Measurements from ENCODE around the gene C2orf78.

Gene C2orf78

DNA sequence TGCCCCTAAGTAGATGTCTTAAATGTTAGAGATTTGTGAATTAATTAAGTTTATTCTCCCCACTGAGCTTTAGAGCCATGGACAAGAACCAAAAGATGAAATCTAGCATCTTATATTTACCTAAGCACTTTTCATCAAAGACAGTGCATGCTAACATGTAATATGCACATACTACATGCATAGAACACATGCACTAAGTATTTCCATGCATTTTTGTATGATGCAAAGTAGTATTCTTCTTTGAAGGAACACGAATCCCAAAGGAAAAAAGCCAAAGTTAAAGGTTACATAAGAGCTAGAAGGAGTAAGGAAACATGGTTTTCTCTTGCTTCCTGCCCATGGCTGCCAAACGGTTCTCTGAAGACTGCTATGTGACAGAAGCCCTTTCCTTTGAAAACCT is 60.1 kb downstream of the C2orf78 start:
- no peak for DNase-seq
- Histone ChIP-seq H3K27ac (no peak overlapping the region), H3K36me3 (peaks cover 46% of the 10 kb centered on the region), H3K27me3 (ENCODE audit: insufficient read depth, low read depth, severe bottlenecking) (no peaks in the 10 kb centered on the region), H3K9me3 (ENCODE audit: severe bottlenecking) (no peaks in the 10 kb centered on the region), H3K4me3 (ENCODE audit: low read depth, low read length) (no peak overlapping the region)
- TF ChIP-seq CTCF (IDR thresholded peaks at IDR 0.05; ENCODE audit: low read depth, low read length) = no peak

DNA sequence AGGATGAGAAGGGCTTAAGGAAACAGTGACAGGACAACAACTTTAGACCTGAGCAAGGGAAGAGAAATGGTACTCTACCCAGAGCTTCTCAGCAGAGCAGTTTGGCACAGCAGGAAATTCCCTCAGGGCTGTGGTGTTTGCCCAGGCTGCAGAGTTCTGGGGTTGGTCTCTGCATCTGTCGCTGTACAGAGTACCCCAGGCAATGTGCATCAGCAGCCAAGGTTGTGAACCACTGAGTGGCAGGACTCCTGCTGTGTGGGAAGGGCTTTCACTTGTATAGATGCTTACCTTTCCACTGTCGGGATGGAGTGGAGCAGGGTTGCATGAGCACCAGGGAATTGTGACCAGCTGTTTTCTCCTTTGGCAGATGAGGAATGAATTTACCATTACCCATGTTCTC is 66.0 kb downstream of the C2orf78 start:
- H3K27me3 ChIP-seq (ENCODE audit: insufficient read depth, low read depth, severe bottlenecking) = no peaks in the 10 kb centered on the region
- TF ChIP-seq CTCF (IDR thresholded peaks at IDR 0.05; ENCODE audit: low read depth, low read length) = no peak
- no peaks in the 10 kb centered on the region for H3K9me3 ChIP-seq (ENCODE audit: severe bottlenecking)
- peaks cover 85% of the 10 kb centered on the region for H3K36me3 ChIP-seq
- DNase-seq = no peak
- H3K4me3 ChIP-seq (ENCODE audit: low read depth, low read length) = no peak overlapping the region
- H3K27ac ChIP-seq = no peak overlapping the region

GRCh38 chr2:73851274-73851673 is 67.3 kb downstream of the C2orf78 start:
- TF ChIP-seq CTCF (IDR thresholded peaks at IDR 0.05; ENCODE audit: low read depth, low read length) = peak; percentile 42
- no peaks in the 10 kb centered on the region for H3K9me3 ChIP-seq (ENCODE audit: severe bottlenecking)
- H3K36me3 ChIP-seq = peaks cover 86% of the 10 kb centered on the region
- no peak overlapping the region for H3K27ac ChIP-seq
- peak; percentile 19 for DNase-seq
- no peaks in the 10 kb centered on the region for H3K27me3 ChIP-seq (ENCODE audit: insufficient read depth, low read depth, severe bottlenecking)
- no peak overlapping the region for H3K4me3 ChIP-seq (ENCODE audit: low read depth, low read length)

DNA sequence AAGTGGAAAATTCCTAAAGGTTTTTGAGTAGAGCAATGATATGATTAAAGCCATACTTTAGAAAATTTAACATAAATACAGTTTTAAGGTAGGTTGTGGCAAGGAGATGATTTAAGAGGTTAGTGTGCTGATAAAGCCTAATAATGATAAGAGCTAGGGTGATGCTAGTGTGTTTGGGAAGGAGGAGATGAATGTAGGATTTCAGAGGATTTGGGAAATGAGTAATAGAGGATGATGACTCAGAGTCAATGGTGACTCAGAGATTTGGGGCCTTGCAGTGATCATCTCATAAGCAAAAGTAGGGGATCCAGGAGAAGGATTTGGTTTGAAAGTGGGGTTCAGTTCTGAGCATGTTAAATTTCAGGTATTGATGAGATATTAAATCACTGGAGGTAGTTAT is 68.0 kb downstream of the C2orf78 start:
- no peaks in the 10 kb centered on the region for H3K9me3 ChIP-seq (ENCODE audit: severe bottlenecking)
- DNase-seq = no peak
- no peak overlapping the region for H3K4me3 ChIP-seq (ENCODE audit: low read depth, low read length)
- no peak for TF ChIP-seq CTCF (IDR thresholded peaks at IDR 0.05; ENCODE audit: low read depth, low read length)
- no peak overlapping the region for H3K27ac ChIP-seq
- no peaks in the 10 kb centered on the region for H3K27me3 ChIP-seq (ENCODE audit: insufficient read depth, low read depth, severe bottlenecking)
- H3K36me3 ChIP-seq = peaks cover 88% of the 10 kb centered on the region

GRCh38 chr2:73855526-73855925 is 71.5 kb downstream of the C2orf78 start:
- Histone ChIP-seq H3K36me3 (peaks cover 68% of the 10 kb centered on the region), H3K27me3 (ENCODE audit: insufficient read depth, low read depth, severe bottlenecking) (no peaks in the 10 kb centered on the region), H3K4me3 (ENCODE audit: low read depth, low read length) (no peak overlapping the region), H3K9me3 (ENCODE audit: severe bottlenecking) (no peaks in the 10 kb centered on the region), H3K27ac (no peak overlapping the region)
- DNase-seq = no peak
- TF ChIP-seq CTCF (IDR thresholded peaks at IDR 0.05; ENCODE audit: low read depth, low read length) = no peak

- Histone ChIP-seq H3K27me3 (ENCODE audit: insufficient read depth, low read depth, severe bottlenecking) (no peaks in the 10 kb centered on the region), H3K36me3 (peaks cover 68% of the 10 kb centered on the region), H3K4me3 (ENCODE audit: low read depth, low read length) (no peak overlapping the region), H3K27ac (no peak overlapping the region), H3K9me3 (ENCODE audit: severe bottlenecking) (no peaks in the 10 kb centered on the region)
- no peak for TF ChIP-seq CTCF (IDR thresholded peaks at IDR 0.05; ENCODE audit: low read depth, low read length)
- DNase-seq = no peak
These were observed 72.2 kb downstream of the C2orf78 start for GRCh38 chr2:73856214-73856613.
